HG03439 (cell line): Measurements from ENCODE around the gene EBI3.
"Not testable (repeated sequence)": the region's sequence is repeated elsewhere in the genome, so short reads cannot be mapped to it uniquely, and the experiment has no call there.

Experiments
- ATAC-seq: cut with Tn5 transposase; IDR thresholded peaks from one replicate; pipeline ENCODE4 v1.9.1; 2021; ENCODE audit warnings: mild to moderate bottlenecking, moderate library complexity; ENCODE audit not compliant: unreplicated experiment

EBI3 gene

DNA sequence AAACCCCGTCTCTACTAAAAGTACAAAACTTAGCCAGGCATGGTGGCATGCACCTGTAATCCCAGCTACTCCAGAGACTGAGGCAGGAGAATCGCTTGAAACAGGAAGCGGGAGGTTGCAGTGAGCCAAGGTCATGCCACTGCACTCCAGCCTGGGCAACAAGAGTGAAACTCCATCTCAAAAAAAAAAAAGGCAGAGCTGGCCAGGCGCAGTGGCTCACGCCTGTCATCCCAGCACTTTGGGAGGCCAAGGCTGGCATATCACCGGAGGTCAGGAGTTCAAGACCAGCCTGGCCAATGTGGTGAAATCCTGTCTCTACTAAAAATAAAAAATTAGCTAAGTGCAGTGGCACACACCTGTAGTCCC, 45.0 kb downstream of the EBI3 start:
- not testable (repeated sequence) for ATAC-seq

DNA sequence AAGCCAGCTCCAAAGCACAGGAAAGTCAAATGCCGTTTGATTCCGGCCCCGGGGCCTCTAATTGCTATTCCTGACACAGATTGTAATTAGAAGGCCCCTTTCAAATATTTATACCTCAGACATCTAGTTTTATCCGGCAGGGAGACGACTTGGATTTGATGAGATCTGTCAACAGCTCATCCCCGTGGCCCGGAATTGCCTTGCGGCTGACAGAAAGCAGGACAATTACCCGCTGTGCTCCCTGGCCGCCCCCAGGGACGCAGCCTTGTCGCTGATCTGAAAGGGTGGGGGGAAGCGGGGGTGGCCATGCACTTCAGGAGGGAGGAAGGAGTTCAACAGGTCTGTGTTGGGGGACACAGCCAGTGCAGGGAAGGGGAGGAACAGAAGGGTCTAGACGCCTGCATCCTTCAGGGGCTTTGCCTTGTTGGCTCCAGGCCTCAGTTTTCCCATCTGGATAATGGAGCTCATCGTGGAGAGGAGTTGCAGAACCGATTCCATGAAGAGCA, 47.9 kb downstream of the EBI3 start:
- ATAC-seq: no peak

DNA sequence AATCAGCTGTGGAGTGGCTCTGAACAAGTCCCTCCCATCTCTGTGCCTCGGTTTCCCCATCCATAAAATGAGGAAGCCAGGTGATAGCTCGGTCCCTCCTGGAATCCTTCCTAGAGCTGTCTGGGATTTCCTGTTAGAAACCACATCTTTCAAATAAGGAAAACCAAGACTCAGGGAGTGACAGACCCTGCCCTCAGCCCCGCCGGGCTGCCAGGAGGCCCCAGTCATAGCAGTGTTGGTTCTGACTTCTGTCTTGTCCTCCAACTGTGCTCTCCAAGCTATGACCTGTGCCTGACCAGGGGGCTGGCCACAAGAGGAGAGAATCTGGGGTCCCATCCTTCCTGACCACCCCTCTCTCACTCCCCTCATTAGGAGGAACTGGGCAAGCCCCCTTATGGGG, 48.7 kb downstream of the EBI3 start:
- ATAC-seq: no peak

DNA sequence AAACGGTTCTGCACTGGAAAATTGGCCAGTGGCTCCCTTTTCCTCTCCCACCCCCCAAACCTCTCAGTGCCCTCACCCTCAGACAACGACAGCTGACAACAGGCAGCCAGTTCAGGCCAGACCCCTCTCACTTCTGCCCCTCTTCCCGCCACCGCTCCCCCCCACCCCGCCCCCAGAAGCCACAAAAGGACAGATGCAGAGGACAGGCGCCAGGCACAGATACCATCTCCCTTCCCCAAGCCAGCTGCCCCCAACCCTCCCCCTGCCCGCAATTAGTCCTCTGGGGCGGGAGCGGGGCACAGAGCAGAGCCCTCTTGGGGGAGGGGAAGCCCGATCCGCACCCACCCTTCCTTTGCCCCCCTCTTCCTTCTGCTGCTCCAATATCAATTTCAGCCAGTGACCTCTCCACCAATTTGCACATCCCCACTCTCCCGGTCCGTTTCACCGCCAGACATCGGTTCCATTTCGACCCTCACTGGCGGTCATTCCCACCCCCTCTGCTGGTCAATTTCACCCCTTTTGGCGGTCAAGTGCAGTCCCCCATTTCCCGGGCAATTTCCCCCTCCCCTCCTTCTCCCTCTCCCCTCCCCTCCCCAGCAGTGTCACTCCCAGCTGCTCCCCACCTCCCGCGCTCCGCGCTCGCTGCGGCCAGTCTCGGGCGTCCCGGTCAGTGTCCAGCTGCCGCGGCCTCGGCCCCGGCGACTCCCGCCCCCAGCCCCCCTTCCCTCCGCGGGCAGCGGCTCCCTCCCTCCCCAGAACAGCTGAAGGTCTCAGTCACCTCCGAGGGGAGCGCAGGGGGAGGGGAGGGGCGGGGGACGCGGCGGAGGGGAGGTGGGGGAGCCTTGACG, 49.3 kb downstream of the EBI3 start, which contains the start of gene SHD:
SHD (plus strand) TSS at position 848 of the 848 bp plus-strand sequence. CDS start 798 bp downstream, outside the sequence.
- no peak for ATAC-seq

DNA sequence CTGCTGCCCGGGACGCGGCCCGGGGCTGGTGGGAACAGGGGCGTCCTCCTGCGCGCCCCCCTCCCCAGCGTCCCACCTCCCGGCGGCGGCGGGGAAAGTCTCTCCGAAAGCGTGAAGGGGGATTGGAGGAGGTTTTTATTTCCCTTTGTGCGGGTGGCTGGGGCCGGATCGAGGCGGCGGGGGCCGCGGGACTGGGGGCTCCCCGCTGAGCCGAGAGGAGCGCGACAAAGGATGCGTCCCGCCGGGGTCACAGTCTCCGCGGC, 49.9 kb downstream of the EBI3 start:
- no peak for ATAC-seq

DNA sequence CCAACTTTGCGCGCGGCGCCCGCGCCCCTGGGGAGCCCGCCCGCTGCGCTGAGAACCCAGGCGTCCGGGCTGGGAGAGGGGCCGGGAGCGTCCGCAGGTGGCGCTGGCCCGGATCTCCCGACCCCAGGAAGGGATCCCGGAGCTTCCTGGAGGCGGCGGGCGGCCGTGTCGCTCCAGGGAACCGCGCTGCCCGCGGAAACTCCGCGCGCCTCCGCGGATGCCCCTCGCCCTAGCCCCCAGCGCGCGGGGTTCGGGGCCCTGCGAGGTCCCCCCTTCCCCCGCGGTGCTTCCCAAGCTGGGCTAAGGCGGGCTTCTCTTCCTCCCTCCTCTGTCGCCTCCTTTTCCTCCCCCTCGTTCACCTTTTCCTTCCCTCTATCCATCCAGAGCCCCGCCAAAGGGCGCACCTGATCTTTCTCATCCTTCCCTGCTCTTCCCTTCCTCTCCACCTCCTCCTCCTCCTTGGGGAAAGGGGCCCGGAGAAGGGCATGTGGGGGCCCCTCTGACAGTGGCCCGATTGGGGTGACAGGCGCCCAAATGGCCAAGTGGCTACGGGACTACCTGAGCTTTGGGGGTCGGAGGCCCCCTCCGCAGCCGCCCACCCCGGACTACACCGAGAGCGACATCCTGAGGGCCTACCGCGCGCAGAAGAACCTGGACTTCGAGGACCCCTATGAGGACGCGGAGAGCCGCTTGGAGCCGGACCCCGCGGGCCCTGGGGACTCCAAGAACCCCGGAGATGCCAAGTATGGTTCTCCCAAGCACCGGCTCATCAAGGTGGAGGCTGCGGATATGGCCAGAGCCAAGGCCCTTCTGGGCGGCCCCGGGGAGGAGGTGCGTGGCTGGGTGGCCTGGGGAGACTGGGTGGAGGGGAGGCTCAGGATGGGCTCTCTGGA, 50.5 kb downstream of the EBI3 start:
- ATAC-seq: no peak

DNA sequence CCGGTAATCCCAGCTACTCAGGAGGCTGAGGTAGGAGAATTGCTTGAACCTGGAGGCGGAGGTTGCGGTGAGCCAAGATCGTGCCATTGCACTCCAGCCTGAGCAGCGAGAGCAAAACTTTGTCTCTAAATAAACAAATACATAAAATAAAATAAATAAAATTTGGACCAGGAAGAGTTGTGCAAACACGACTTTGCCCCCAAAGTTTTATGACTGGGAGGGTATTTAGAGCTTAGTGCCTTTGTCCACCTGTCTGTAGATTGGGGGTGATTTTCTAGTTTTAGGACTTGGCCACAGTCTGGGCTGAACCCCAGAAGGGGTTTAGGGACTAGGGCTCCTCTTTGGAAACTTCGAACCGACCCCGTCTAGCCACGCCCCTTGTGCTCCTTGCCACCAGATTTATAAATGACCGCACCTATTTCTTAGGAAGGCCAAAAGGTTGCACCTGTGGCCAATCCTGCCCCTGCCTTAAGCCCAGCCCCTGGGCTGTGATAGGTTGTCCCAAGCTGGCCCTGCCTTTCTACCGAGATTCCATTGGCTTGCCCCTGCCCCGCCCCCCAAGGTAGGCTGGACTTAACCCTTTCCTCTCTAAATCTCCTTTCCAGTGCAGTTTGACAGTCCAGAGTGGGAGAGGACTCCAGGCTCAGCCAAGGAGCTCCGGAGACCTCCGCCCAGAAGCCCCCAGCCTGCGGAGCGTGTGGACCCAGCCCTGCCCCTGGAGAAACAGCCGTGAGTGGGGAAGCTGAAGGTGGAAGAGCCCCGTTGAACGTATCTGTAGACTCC, 55.0 kb downstream of the EBI3 start:
- ATAC-seq: no peak

DNA sequence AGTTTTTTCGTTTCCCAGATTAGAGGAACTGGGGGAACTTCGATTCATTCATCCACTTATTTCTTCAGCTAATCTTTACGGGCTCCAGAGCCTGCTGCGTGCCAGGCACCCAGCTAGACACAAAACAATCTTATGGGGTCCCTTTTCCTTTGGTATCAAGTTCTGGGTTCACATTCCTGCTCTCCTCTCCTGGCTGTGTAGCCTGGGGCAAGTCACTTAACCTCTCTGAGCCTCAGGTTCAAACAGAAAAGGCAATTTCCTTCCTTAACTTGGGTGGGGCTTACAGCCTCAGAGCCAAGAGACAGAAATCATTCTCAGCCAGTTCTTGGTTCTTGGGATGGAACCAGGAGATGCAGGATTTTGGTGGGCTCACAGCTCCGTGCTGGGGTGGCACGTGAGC, 55.7 kb downstream of the EBI3 start:
- no peak for ATAC-seq

DNA sequence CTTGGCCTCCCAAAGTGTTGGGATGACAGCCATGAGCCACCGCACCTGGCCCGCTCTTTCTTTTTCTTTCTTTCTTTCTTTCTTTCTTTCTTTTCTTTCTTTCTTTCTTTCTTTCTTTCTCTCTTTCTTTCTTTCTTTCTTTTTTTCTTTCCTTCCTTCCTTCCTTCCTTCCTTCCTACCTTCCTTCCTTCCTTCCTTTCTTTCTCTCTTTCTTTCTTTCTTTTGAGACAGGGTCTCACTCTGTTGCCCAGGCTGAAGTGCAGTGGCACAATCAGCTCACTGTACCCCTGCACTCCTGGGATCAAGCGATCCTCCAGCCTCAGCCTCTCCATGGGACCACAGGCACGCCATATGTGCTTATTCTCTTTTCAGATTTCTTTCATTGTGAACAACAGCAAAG, 56.8 kb downstream of the EBI3 start:
- not testable (repeated sequence) for ATAC-seq
